ENCODE results near the gene DAD1.

- TF ChIP-seq, protein P1, sequence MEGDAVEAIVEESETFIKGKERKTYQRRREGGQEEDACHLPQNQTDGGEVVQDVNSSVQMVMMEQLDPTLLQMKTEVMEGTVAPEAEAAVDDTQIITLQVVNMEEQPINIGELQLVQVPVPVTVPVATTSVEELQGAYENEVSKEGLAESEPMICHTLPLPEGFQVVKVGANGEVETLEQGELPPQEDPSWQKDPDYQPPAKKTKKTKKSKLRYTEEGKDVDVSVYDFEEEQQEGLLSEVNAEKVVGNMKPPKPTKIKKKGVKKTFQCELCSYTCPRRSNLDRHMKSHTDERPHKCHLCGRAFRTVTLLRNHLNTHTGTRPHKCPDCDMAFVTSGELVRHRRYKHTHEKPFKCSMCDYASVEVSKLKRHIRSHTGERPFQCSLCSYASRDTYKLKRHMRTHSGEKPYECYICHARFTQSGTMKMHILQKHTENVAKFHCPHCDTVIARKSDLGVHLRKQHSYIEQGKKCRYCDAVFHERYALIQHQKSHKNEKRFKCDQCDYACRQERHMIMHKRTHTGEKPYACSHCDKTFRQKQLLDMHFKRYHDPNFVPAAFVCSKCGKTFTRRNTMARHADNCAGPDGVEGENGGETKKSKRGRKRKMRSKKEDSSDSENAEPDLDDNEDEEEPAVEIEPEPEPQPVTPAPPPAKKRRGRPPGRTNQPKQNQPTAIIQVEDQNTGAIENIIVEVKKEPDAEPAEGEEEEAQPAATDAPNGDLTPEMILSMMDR (IDR thresholded peaks at IDR 0.05), result no peak
- no peak for TF ChIP-seq ZFX (IDR thresholded peaks at IDR 0.05; ENCODE audit: borderline replicate concordance)
Observed at GRCh38 chr14:22541721-22542120, 47.3 kb downstream of the DAD1 start.

Measured in 22Rv1 (cell line).